Measurements from ENCODE around the gene NCOA3.
A peak's percentile ranks its signal among the peaks of the same experiment; 100 is the strongest.
"Not testable (repeated sequence)": the region's sequence is repeated elsewhere in the genome, so short reads cannot be mapped to it uniquely, and the experiment has no call there.

NCOA3 gene

GRCh38 chr20:47500554-47500953, 1.1 kb upstream of the NCOA3 start:
- no peaks in the 10 kb centered on the region for H3K9me3 ChIP-seq (ENCODE audit: control insufficient read depth in 2 of 2, low read length in 2 of 2)
- H3K9ac ChIP-seq (ENCODE audit: low read depth in 1 of 2, low read length in 2 of 2): no peak overlapping the region
- H3K36me3 ChIP-seq (ENCODE audit: control insufficient read depth in 2 of 2, insufficient read depth in 2 of 2, low read length in 2 of 2): no peaks in the 10 kb centered on the region
- H3K4me3 ChIP-seq (ENCODE audit: low read length in 2 of 2): no peak overlapping the region
- H3K4me1 ChIP-seq (ENCODE audit: control insufficient read depth in 2 of 2, insufficient read depth in 2 of 2, low read length in 2 of 2): peaks cover 2 to 10% of the 10 kb centered on the region in 2 donors
- no peak overlapping the region for H3K27ac ChIP-seq (ENCODE audit: low read depth in 2 of 2, low read length in 2 of 2)
- no peaks in the 10 kb centered on the region for H3K27me3 ChIP-seq (ENCODE audit: control insufficient read depth in 2 of 2, insufficient read depth in 2 of 2, low read length in 2 of 2)

DNA sequence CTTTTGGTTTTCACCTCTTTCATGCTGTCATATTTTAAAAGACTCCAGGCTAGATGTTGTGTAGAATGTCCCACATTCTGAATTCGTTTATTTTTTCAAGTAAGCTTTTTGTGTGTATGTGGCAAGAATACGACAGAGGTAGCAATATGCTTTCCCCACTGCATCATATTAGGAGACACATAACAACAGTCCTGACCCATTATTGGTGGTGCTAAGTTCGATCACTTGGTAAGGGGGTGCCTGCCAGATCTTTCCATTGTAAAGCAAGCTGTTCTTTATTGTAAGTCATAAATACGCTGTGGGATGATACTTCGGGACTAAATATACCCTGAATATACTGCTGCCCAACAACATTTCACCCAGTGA, 588 bp upstream of the NCOA3 start:
- Histone ChIP-seq H3K4me1 (ENCODE audit: control insufficient read depth in 2 of 2, insufficient read depth in 2 of 2, low read length in 2 of 2) (peaks cover 2 to 10% of the 10 kb centered on the region in 2 donors), H3K9me3 (ENCODE audit: control insufficient read depth in 2 of 2, low read length in 2 of 2) (no peaks in the 10 kb centered on the region), H3K27ac (ENCODE audit: low read depth in 2 of 2, low read length in 2 of 2) (peak overlapping the region; percentile 91 to 93), H3K27me3 (ENCODE audit: control insufficient read depth in 2 of 2, insufficient read depth in 2 of 2, low read length in 2 of 2) (no peaks in the 10 kb centered on the region), H3K4me3 (ENCODE audit: low read length in 2 of 2) (peak overlapping the region; percentile 93 to 96), H3K36me3 (ENCODE audit: control insufficient read depth in 2 of 2, insufficient read depth in 2 of 2, low read length in 2 of 2) (no peaks in the 10 kb centered on the region), H3K9ac (ENCODE audit: low read depth in 1 of 2, low read length in 2 of 2) (peak overlapping the region; percentile 34 to 98)

GRCh38 chr20:47502271-47503239, 868 bp downstream of the NCOA3 start:
- H3K9me3 ChIP-seq (ENCODE audit: control insufficient read depth in 2 of 2, low read length in 2 of 2): no peaks in the 10 kb centered on the region
- no peaks in the 10 kb centered on the region for H3K27me3 ChIP-seq (ENCODE audit: control insufficient read depth in 2 of 2, insufficient read depth in 2 of 2, low read length in 2 of 2)
- peak overlapping the region; percentile 91 to 93 for H3K27ac ChIP-seq (ENCODE audit: low read depth in 2 of 2, low read length in 2 of 2)
- peak overlapping the region; percentile 90 to 98 for H3K9ac ChIP-seq (ENCODE audit: low read depth in 1 of 2, low read length in 2 of 2)
- H3K4me1 ChIP-seq (ENCODE audit: control insufficient read depth in 2 of 2, insufficient read depth in 2 of 2, low read length in 2 of 2): peaks cover 2 to 10% of the 10 kb centered on the region in 2 donors
- H3K4me3 ChIP-seq (ENCODE audit: low read length in 2 of 2): peak overlapping the region; percentile 93 to 96
- H3K36me3 ChIP-seq (ENCODE audit: control insufficient read depth in 2 of 2, insufficient read depth in 2 of 2, low read length in 2 of 2): no peaks in the 10 kb centered on the region

DNA sequence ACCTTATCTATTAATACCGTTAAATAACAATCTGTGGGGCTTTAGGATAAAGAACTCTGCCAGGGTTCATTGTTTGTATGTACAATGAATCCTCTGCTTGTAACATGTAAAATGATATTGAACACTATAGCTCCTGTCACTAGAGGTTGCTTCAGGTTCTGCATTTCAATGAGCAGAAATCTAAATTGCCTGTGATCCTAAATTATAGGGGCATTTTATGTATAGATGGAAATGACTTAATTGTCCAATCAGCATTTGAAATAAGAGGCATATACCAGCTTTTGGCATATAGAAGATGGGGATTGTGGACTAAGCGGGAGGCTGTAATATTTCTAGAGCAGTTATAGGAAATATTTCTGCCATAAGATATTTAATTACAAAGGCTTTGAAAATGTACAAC, 2.0 kb downstream of the NCOA3 start:
- peak overlapping the region in 1 of 2 donors; percentile 93 for H3K4me3 ChIP-seq (ENCODE audit: low read length in 2 of 2)
- H3K9ac ChIP-seq (ENCODE audit: low read depth in 1 of 2, low read length in 2 of 2): no peak overlapping the region
- no peaks in the 10 kb centered on the region for H3K9me3 ChIP-seq (ENCODE audit: control insufficient read depth in 2 of 2, low read length in 2 of 2)
- H3K36me3 ChIP-seq (ENCODE audit: control insufficient read depth in 2 of 2, insufficient read depth in 2 of 2, low read length in 2 of 2): no peaks in the 10 kb centered on the region
- peaks cover 2 to 8% of the 10 kb centered on the region in 2 donors for H3K4me1 ChIP-seq (ENCODE audit: control insufficient read depth in 2 of 2, insufficient read depth in 2 of 2, low read length in 2 of 2)
- no peaks in the 10 kb centered on the region for H3K27me3 ChIP-seq (ENCODE audit: control insufficient read depth in 2 of 2, insufficient read depth in 2 of 2, low read length in 2 of 2)
- H3K27ac ChIP-seq (ENCODE audit: low read depth in 2 of 2, low read length in 2 of 2): no peak overlapping the region

DNA sequence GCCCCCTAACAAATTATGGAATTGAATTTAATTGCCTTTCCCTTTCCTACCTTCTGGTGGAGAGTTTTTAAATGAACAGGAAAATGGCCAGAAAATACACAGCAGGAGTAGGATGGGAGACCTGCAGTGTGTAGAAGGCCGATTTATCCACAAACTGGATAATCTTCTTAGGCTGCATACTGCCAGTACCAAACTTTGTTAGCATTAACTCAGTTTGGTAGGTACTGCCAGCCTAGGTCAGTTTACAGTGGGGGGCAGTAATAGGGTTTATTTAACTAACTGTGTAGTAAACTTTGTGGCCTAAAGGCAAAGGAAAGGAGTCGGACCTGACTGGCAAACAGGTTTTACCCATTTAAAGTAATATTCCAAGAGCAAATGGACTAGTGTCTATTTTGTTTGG, 4.6 kb downstream of the NCOA3 start:
- no peaks in the 10 kb centered on the region for H3K36me3 ChIP-seq (ENCODE audit: control insufficient read depth in 2 of 2, insufficient read depth in 2 of 2, low read length in 2 of 2)
- no peaks in the 10 kb centered on the region for H3K27me3 ChIP-seq (ENCODE audit: control insufficient read depth in 2 of 2, insufficient read depth in 2 of 2, low read length in 2 of 2)
- no peak overlapping the region for H3K27ac ChIP-seq (ENCODE audit: low read depth in 2 of 2, low read length in 2 of 2)
- no peak overlapping the region for H3K4me3 ChIP-seq (ENCODE audit: low read length in 2 of 2)
- H3K4me1 ChIP-seq (ENCODE audit: control insufficient read depth in 2 of 2, insufficient read depth in 2 of 2, low read length in 2 of 2): peaks cover 2 to 5% of the 10 kb centered on the region in 2 donors
- no peak overlapping the region for H3K9ac ChIP-seq (ENCODE audit: low read depth in 1 of 2, low read length in 2 of 2)
- H3K9me3 ChIP-seq (ENCODE audit: control insufficient read depth in 2 of 2, low read length in 2 of 2): no peaks in the 10 kb centered on the region

- Histone ChIP-seq H3K27ac (ENCODE audit: low read depth in 2 of 2, low read length in 2 of 2) (no peak overlapping the region), H3K9me3 (ENCODE audit: control insufficient read depth in 2 of 2, low read length in 2 of 2) (no peaks in the 10 kb centered on the region)
Observed at GRCh38 chr20:47506850-47507249, 5.2 kb downstream of the NCOA3 start.

DNA sequence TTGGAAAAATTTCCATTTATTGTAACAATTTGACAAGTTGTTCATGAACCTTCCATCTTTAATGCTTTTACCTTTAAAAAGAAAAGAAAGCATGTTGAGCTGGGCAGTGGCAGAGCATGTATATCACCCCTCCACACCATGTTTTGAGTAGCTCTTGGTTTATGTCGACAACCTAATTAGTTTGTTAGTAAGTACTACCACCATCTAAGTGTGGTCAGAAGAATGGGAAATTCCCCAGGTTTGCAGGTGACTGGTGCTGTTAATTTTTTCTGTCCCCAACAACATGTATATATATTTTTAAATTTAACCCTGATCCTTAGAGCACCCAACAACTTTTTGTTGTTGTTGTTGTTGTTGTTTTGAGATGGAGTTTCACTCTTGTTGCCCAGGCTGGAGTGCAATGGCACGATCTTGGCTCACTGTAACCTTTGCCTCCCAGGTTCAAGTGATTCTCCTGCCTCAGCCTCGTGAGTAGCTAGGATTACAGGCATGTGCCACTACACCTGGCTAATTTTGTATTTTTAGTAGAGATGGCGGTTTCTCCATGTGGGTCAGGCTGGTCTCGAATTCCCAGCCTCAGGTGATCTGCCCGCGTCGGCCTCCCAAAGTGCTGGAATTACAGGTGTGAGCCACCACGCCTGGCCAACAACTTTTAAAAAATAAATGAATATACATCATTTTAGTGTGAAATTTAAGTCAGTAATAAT, 5.7 kb downstream of the NCOA3 start:
- H3K4me3 ChIP-seq (ENCODE audit: low read length in 2 of 2); H3K36me3 ChIP-seq (ENCODE audit: control insufficient read depth in 2 of 2, insufficient read depth in 2 of 2, low read length in 2 of 2); H3K27ac ChIP-seq (ENCODE audit: low read depth in 2 of 2, low read length in 2 of 2); H3K9me3 ChIP-seq (ENCODE audit: control insufficient read depth in 2 of 2, low read length in 2 of 2); H3K4me1 ChIP-seq (ENCODE audit: control insufficient read depth in 2 of 2, insufficient read depth in 2 of 2, low read length in 2 of 2); H3K9ac ChIP-seq (ENCODE audit: low read depth in 1 of 2, low read length in 2 of 2); H3K27me3 ChIP-seq (ENCODE audit: control insufficient read depth in 2 of 2, insufficient read depth in 2 of 2, low read length in 2 of 2): not testable (repeated sequence)

More at GRCh38 chr20:47506850-47507249, 5.2 kb downstream of the NCOA3 start:
- Histone ChIP-seq H3K9ac (ENCODE audit: low read depth in 1 of 2, low read length in 2 of 2) (no peak overlapping the region), H3K4me1 (ENCODE audit: control insufficient read depth in 2 of 2, insufficient read depth in 2 of 2, low read length in 2 of 2) (peaks cover 2 to 3% of the 10 kb centered on the region in 2 donors), H3K36me3 (ENCODE audit: control insufficient read depth in 2 of 2, insufficient read depth in 2 of 2, low read length in 2 of 2) (no peaks in the 10 kb centered on the region), H3K27me3 (ENCODE audit: control insufficient read depth in 2 of 2, insufficient read depth in 2 of 2, low read length in 2 of 2) (no peaks in the 10 kb centered on the region), H3K4me3 (ENCODE audit: low read length in 2 of 2) (no peak overlapping the region)

DNA sequence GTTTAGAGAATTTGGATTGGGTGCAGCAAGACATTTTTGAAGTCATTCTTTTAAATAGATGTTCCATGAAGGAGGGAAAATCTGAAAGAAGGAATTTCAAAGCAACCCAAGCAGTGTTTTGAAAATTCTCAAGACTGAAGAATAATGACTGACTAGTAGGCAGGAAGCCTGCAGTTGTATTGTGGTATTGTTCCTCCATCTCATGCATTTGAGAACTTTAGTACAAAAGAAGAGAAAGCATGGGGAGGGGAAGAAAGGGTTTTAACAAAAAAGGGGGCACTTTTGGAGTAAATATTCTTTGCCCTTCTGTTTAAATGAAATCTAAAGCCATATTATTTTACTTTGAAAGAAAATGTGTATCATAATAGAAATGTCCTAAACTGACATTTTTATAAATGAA, 6.6 kb downstream of the NCOA3 start:
- Histone ChIP-seq H3K4me3 (ENCODE audit: low read length in 2 of 2) (no peak overlapping the region), H3K9me3 (ENCODE audit: control insufficient read depth in 2 of 2, low read length in 2 of 2) (no peaks in the 10 kb centered on the region), H3K4me1 (ENCODE audit: control insufficient read depth in 2 of 2, insufficient read depth in 2 of 2, low read length in 2 of 2) (peaks cover 0 to 3% of the 10 kb centered on the region in 2 donors), H3K27me3 (ENCODE audit: control insufficient read depth in 2 of 2, insufficient read depth in 2 of 2, low read length in 2 of 2) (no peaks in the 10 kb centered on the region), H3K27ac (ENCODE audit: low read depth in 2 of 2, low read length in 2 of 2) (no peak overlapping the region), H3K9ac (ENCODE audit: low read depth in 1 of 2, low read length in 2 of 2) (no peak overlapping the region), H3K36me3 (ENCODE audit: control insufficient read depth in 2 of 2, insufficient read depth in 2 of 2, low read length in 2 of 2) (no peaks in the 10 kb centered on the region)

DNA sequence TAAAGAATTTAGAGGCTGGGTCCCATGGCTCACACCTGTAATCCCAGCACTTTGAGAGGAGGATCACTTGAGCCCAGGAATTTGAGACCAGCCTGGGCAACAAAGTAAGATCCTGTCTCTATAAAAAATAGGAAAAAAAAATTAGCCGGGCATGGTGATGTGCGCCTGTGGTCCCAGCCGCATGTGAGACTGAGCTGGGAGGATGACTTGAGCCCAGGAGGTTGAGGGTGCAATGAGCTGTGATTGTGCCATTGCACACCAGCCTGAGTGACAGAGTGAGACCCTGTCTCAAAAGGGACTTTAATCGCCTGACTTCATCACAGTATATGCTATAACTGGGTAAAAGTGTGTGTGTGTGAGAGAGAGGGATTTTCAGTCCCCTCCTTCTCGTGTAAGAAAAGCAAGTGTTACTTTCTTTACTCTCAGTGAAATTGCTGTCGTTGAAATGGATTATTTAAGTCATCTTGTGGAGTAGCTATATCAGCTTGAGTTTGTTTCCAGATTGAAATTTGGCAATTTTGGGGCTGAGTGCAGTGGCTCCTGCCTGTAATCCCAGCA, 7.5 kb downstream of the NCOA3 start:
- no peaks in the 10 kb centered on the region for H3K36me3 ChIP-seq (ENCODE audit: control insufficient read depth in 2 of 2, insufficient read depth in 2 of 2, low read length in 2 of 2)
- H3K27me3 ChIP-seq (ENCODE audit: control insufficient read depth in 2 of 2, insufficient read depth in 2 of 2, low read length in 2 of 2): no peaks in the 10 kb centered on the region
- H3K27ac ChIP-seq (ENCODE audit: low read depth in 2 of 2, low read length in 2 of 2): no peak overlapping the region
- H3K4me3 ChIP-seq (ENCODE audit: low read length in 2 of 2): no peak overlapping the region
- no peaks in the 10 kb centered on the region for H3K9me3 ChIP-seq (ENCODE audit: control insufficient read depth in 2 of 2, low read length in 2 of 2)
- H3K4me1 ChIP-seq (ENCODE audit: control insufficient read depth in 2 of 2, insufficient read depth in 2 of 2, low read length in 2 of 2): no peaks in the 10 kb centered on the region
- no peak overlapping the region for H3K9ac ChIP-seq (ENCODE audit: low read depth in 1 of 2, low read length in 2 of 2)

DNA sequence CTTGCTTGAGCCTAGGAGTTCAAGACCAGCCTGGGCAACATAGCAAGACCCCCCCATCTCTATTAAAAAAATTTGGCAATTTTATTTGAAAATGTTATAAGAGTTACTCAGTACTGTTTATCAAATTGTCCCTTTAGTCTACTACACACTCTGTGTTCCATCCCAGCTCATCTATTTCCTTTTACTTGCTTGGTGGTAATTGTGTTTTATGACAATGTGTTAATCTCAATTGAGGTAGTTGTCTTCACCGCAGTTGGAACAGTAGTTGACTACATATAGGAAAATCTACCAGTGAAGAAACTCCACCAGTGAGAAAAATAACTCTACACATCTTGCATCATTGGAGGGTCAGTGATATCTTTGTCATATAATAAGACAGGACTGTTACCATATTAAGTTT, 8.0 kb downstream of the NCOA3 start:
- Histone ChIP-seq H3K27me3 (ENCODE audit: control insufficient read depth in 2 of 2, insufficient read depth in 2 of 2, low read length in 2 of 2) (no peaks in the 10 kb centered on the region), H3K4me1 (ENCODE audit: control insufficient read depth in 2 of 2, insufficient read depth in 2 of 2, low read length in 2 of 2) (no peaks in the 10 kb centered on the region), H3K9ac (ENCODE audit: low read depth in 1 of 2, low read length in 2 of 2) (no peak overlapping the region), H3K4me3 (ENCODE audit: low read length in 2 of 2) (no peak overlapping the region), H3K9me3 (ENCODE audit: control insufficient read depth in 2 of 2, low read length in 2 of 2) (no peaks in the 10 kb centered on the region), H3K27ac (ENCODE audit: low read depth in 2 of 2, low read length in 2 of 2) (no peak overlapping the region), H3K36me3 (ENCODE audit: control insufficient read depth in 2 of 2, insufficient read depth in 2 of 2, low read length in 2 of 2) (no peaks in the 10 kb centered on the region)

Data from mucosa of rectum (tissue), 2 donors.